Keratinocyte (primary cell): ENCODE results near the gene STARD10. TPM values are rescaled to one million over a fixed set of nuclear protein-coding genes. Genes with fewer than 3 reads are reported as not detected.

Experiments used
- DNase-seq: peaks from one replicate; pipeline ENCODE4 v3.0.0-alpha.2; 2011; ENCODE audit warnings: low read depth, missing footprints, low spot score
- FAIRE-seq: peaks from 2 replicates; lab custom pipeline; 2011; peaks lifted over from hg19 to GRCh38; lab: Jason Lieb, UNC
- H2AFZ ChIP-seq: 2 replicates; pipeline ENCODE4 v1.6.0; 2012; ENCODE audit warnings: low read length, control low read depth, inconsistent platforms; ENCODE audit not compliant: control insufficient read depth
- H3K27ac ChIP-seq: 2 replicates; pipeline ENCODE4 v1.5.1; 2011; ENCODE audit warnings: low read length; ENCODE audit not compliant: control insufficient read depth, insufficient read depth
- H3K27me3 ChIP-seq: 3 replicates; pipeline ENCODE4 v1.6.0; 2011; ENCODE audit warnings: low read length; ENCODE audit not compliant: control insufficient read depth, insufficient read depth; ENCODE audit errors: extremely low read depth
- H3K36me3 ChIP-seq, 2 experiments: 2 replicates in 1 of 2; 3 replicates in 1 of 2; pipeline ENCODE4 v1.5.1; 2011; ENCODE audit warnings: low read length in 2 of 2, mild to moderate bottlenecking in 1 of 2; ENCODE audit not compliant: control insufficient read depth in 2 of 2, insufficient read depth in 2 of 2; ENCODE audit errors: extremely low read depth in 1 of 2
- H3K4me1 ChIP-seq: 3 replicates; pipeline ENCODE4 v1.5.1; 2011; ENCODE audit warnings: low read length; ENCODE audit not compliant: control insufficient read depth, insufficient read depth; ENCODE audit errors: extremely low read depth
- H3K4me2 ChIP-seq: 3 replicates; pipeline ENCODE4 v1.6.0; 2011; ENCODE audit warnings: low read depth, low read length; ENCODE audit not compliant: control insufficient read depth, insufficient read depth; ENCODE audit errors: extremely low read depth
- H3K4me3 ChIP-seq, 3 experiments: fragments of 200-600 bp in 1 of 3; sonication (generic) in 1 of 3; 2 replicates in 2 of 3; 3 replicates in 1 of 3; pipeline ENCODE4 v1.5.1; 2011 to 2016; ENCODE audit warnings: low read length in 3 of 3, mild to moderate bottlenecking in 3 of 3, control low read depth in 2 of 3, inconsistent platforms in 1 of 3, low read depth in 1 of 3, mixed read lengths in 1 of 3, mixed run types in 1 of 3, moderate library complexity in 1 of 3; ENCODE audit not compliant: control insufficient read depth in 2 of 3, insufficient read depth in 2 of 3; ENCODE audit errors: extremely low read depth in 1 of 3
- H3K79me2 ChIP-seq: 2 replicates; pipeline ENCODE4 v1.6.0; 2012; ENCODE audit warnings: low read length; ENCODE audit not compliant: control insufficient read depth, insufficient read depth
- H3K9ac ChIP-seq: 3 replicates; pipeline ENCODE4 v1.6.0; 2011; ENCODE audit warnings: low read length; ENCODE audit not compliant: control insufficient read depth, insufficient read depth; ENCODE audit errors: extremely low read depth
- H3K9me1 ChIP-seq: 3 replicates; pipeline ENCODE4 v1.6.0; 2011; ENCODE audit warnings: low read length; ENCODE audit not compliant: control insufficient read depth, insufficient read depth; ENCODE audit errors: extremely low read depth
- H3K9me3 ChIP-seq: 2 replicates; pipeline ENCODE4 v1.5.1; 2012; ENCODE audit warnings: low read depth, low read length; ENCODE audit not compliant: control insufficient read depth
- H4K20me1 ChIP-seq: 3 replicates; pipeline ENCODE4 v1.6.0; 2011; ENCODE audit warnings: low read length; ENCODE audit not compliant: control insufficient read depth, insufficient read depth; ENCODE audit errors: extremely low read depth
- CTCF ChIP-seq, 3 experiments: IDR thresholded peaks in 1 of 3; conservative IDR thresholded peaks in 1 of 3; optimal IDR thresholded peaks in 1 of 3; 2 replicates in 2 of 3; 3 replicates in 1 of 3; pipeline versions ENCODE3 to v1.5.1; 2011; ENCODE audit warnings: low read length in 3 of 3, mild to moderate bottlenecking in 3 of 3, moderate library complexity in 2 of 3, control low read depth in 1 of 3, inconsistent platforms in 1 of 3; ENCODE audit not compliant: insufficient read depth in 2 of 3; ENCODE audit errors: extremely low read depth in 1 of 3
- EZH2 ChIP-seq: IDR thresholded peaks from one replicate; pipeline ENCODE4 v1.6.1; 2012; ENCODE audit warnings: inconsistent platforms, mild to moderate bottlenecking, low read length, moderate library complexity
- dilution Hi-C: fragments of 300-500 bp; cut with MboI; formaldehyde crosslinking; loops from one replicate; pipeline ENCODE4 v1.7.0; 2020; ENCODE audit warnings: low sequenced_read_pairs; ENCODE audit not compliant: extremely low pct_ligation_motif_present
- polyA plus RNA-seq, 5 experiments: library from polyadenylated mRNA; depleted of rRNA in 3 of 5; stranded (reverse) in 3 of 5; stranded (forward) in 1 of 5; unstranded in 1 of 5; fragments of >200 nt; gene quantifications; 1 replicate in 1 of 5; 2 replicates in 3 of 5; 3 replicates in 1 of 5; pipeline versions ENCODE4 v1.2.1 to v1.2.3, GENCODE V29; 2011 to 2012; ENCODE audit warnings: missing spikeins in 2 of 5, low read depth in 1 of 5, low replicate concordance in 1 of 5

The STARD10 gene
- polyA plus RNA-seq, 1 donor (not counting 4 experiments of a cell fraction or from before 2014, with no cell fraction given): 67.0 TPM

GRCh38 chr11:72759468-72759985 is 34.3 kb downstream of the STARD10 start:
- H3K4me2 ChIP-seq: no peak overlapping the region
- dilution Hi-C loops: loop anchor here (10.0 kb wide), 1 partner anchor 55 kb away; the partner anchor contains the start of gene ATG16L2
- no peak overlapping the region for H3K9ac ChIP-seq

DNA sequence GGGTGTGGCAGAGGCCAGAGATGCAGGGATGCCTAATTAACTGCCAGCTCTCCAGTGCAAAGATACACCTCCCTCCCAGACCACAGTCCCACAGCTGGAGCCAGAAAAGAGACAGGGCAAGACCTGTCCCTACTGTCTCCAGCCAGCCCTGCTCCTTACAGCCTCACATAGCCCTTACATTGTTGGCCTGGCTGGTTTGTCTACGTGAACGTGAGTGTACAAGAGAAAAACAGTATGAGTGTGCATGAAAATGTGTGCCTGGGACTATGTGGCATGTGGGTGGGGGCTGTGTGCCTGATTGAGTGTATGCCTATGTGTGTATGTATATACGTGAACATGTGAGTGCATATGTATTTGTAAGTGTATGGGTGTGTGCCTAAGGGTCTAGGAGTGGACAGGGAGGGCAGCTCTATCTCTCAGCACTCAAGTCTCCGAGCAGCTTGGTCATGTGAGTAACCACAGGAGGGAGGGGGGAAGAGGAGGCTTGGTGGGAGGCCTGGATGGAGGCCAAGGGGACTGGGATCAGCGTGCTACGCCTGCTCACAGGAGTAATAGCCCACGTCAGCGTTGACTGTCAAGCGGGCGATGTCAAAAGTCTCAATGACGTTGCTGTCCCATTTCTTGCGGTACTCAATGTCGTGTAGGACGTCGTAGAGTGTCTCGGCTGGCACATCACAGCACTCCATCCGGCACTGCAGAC is 35.0 kb downstream of the STARD10 start:
- Histone ChIP-seq H3K4me1 (peaks cover 8% of the 10 kb centered on the region), H3K36me3 (peaks cover 2 to 9% of the 10 kb centered on the region in 2 experiments), H4K20me1 (no peaks in the 10 kb centered on the region), H3K27ac (no peak overlapping the region), H3K9me3 (no peaks in the 10 kb centered on the region), H2AFZ (no peak overlapping the region), H3K9ac (no peak overlapping the region), H3K4me2 (no peak overlapping the region), H3K4me3 (no peak overlapping the region), H3K79me2 (no peaks in the 10 kb centered on the region), H3K27me3 (no peaks in the 10 kb centered on the region), H3K9me1 (no peaks in the 10 kb centered on the region)
- FAIRE-seq (no peak), DNase-seq (no peak)
- dilution Hi-C loops: loop anchor here (10.0 kb wide), 1 partner anchor 56 kb away; the partner anchor contains the start of gene ATG16L2
- TF ChIP-seq EZH2: no peak
- no peak for TF ChIP-seq CTCF (optimal IDR thresholded peaks at IDR 0.05 in 1 of 3, IDR thresholded peaks at IDR 0.05 in 1 of 3, conservative IDR thresholded peaks at IDR 0.05 in 1 of 3; ENCODE audit: extremely low read depth in 1 of 3, insufficient read depth in 2 of 3, low read length in 3 of 3)

More at GRCh38 chr11:72759468-72759985, 34.3 kb downstream of the STARD10 start:
- Histone ChIP-seq H3K79me2 (no peaks in the 10 kb centered on the region), H3K36me3 (peaks cover 2 to 9% of the 10 kb centered on the region in 2 experiments), H3K27ac (no peak overlapping the region), H3K27me3 (no peaks in the 10 kb centered on the region), H2AFZ (no peak overlapping the region), H4K20me1 (no peaks in the 10 kb centered on the region), H3K4me1 (peaks cover 8% of the 10 kb centered on the region), H3K9me1 (no peaks in the 10 kb centered on the region), H3K9me3 (no peaks in the 10 kb centered on the region), H3K4me3 (no peak overlapping the region)
- no peak for FAIRE-seq
- no peak for DNase-seq
- TF ChIP-seq EZH2 (no peak), CTCF (optimal IDR thresholded peaks at IDR 0.05 in 1 of 3, IDR thresholded peaks at IDR 0.05 in 1 of 3, conservative IDR thresholded peaks at IDR 0.05 in 1 of 3; ENCODE audit: extremely low read depth in 1 of 3, insufficient read depth in 2 of 3, low read length in 3 of 3) (no peak)
